IMR-90 (cell line): ENCODE measurements around the gene CXCL16. TPM values are rescaled to one million over a fixed set of nuclear protein-coding genes. Genes with fewer than 3 reads are reported as not detected.

ENCODE experiments used
- ATAC-seq: fragments of 200-7000 bp; cut with Tn5 transposase; 2 replicates; pipeline ENCODE4 v1.9.1; 2020; ENCODE audit warnings: low read depth, mild to moderate bottlenecking, moderate library complexity
- BruUV-seq: library from RNA; stranded (reverse); fragments of 400-500 nt; replicated peaks from 2 replicates; lab custom pipeline; 2021; lab: Mats Ljungman, UMichigan
- CTCF ChIA-PET: fragments of 300-600 bp; formaldehyde crosslinking; extraction: SDS; loops from one replicate; lab custom pipeline; 2021; ENCODE audit warnings: antibody characterized with exemption; lab: Yijun Ruan, JAX
- POLR2A ChIA-PET: fragments of 300-600 bp; sonication (Branson Sonifier 250); formaldehyde crosslinking; loops from one replicate; lab custom pipeline; 2022; ENCODE audit warnings: antibody characterized with exemption; ENCODE audit not compliant: unreplicated experiment; lab: Charles Lee
- DNase-seq: peaks from one replicate; pipeline ENCODE4 v3.0.0; 2013
- H2AFZ ChIP-seq: replicated peaks from 2 replicates; pipeline ENCODE3; 2013; ENCODE audit warnings: low read length, mild to moderate bottlenecking; ENCODE audit not compliant: poor library complexity
- H2AK5ac ChIP-seq: 2 replicates; pipeline ENCODE4 v1.6.1; 2013; ENCODE audit warnings: low read depth, low read length, inconsistent platforms
- H2AK9ac ChIP-seq: replicated peaks from 2 replicates; pipeline ENCODE3; 2013; ENCODE audit warnings: mild to moderate bottlenecking, low read depth, low read length, moderate library complexity; ENCODE audit not compliant: poor library complexity
- H2BK120ac ChIP-seq: 2 replicates; pipeline ENCODE4 v1.6.1; 2013; ENCODE audit warnings: low read depth, low read length, inconsistent platforms
- H2BK15ac ChIP-seq: 3 replicates; pipeline ENCODE4 v1.6.1; 2013; ENCODE audit warnings: low read depth, low read length, inconsistent platforms
- H2BK20ac ChIP-seq: 2 replicates; pipeline ENCODE4 v1.6.1; 2013; ENCODE audit warnings: low read depth, mild to moderate bottlenecking, inconsistent platforms, low read length, moderate library complexity
- H2BK5ac ChIP-seq: 2 replicates; pipeline ENCODE4 v1.6.1; 2013; ENCODE audit warnings: mild to moderate bottlenecking, low read depth, low read length, inconsistent platforms; ENCODE audit not compliant: poor library complexity, severe bottlenecking
- H3K14ac ChIP-seq: replicated peaks from 2 replicates; pipeline ENCODE4 v1.6.1; 2013; ENCODE audit warnings: low read depth, low read length, inconsistent platforms
- H3K18ac ChIP-seq: 2 replicates; pipeline ENCODE4 v1.6.1; 2013; ENCODE audit warnings: low read depth, low read length, control low read depth
- H3K23ac ChIP-seq: 2 replicates; pipeline ENCODE4 v1.6.1; 2013; ENCODE audit warnings: low read depth, low read length, inconsistent platforms
- H3K27ac ChIP-seq: 2 replicates; pipeline ENCODE4 v1.5.1; 2013; ENCODE audit warnings: mild to moderate bottlenecking, control low read depth, low read length; ENCODE audit not compliant: insufficient read depth
- H3K27me3 ChIP-seq: 2 replicates; pipeline ENCODE4 v1.6.1; 2013; ENCODE audit warnings: low read length; ENCODE audit not compliant: control insufficient read depth, insufficient read depth
- H3K36me3 ChIP-seq: 2 replicates; pipeline ENCODE4 v1.6.1; 2013; ENCODE audit warnings: low read length, mixed read lengths; ENCODE audit not compliant: control insufficient read depth, insufficient read depth
- H3K4ac ChIP-seq: 2 replicates; pipeline ENCODE4 v1.6.1; 2013; ENCODE audit warnings: low read depth, low read length, inconsistent platforms
- H3K4me1 ChIP-seq: 2 replicates; pipeline ENCODE4 v1.6.1; 2013; ENCODE audit warnings: low read length, mixed read lengths; ENCODE audit not compliant: control insufficient read depth, insufficient read depth
- H3K4me2 ChIP-seq: 2 replicates; pipeline ENCODE4 v1.6.1; 2013; ENCODE audit warnings: low read depth, mild to moderate bottlenecking, control low read depth, low read length, moderate library complexity
- H3K4me3 ChIP-seq: 2 replicates; pipeline ENCODE4 v1.5.1; 2013; ENCODE audit warnings: low read depth, mild to moderate bottlenecking, control low read depth, low read length, moderate library complexity; ENCODE audit not compliant: insufficient read depth
- H3K56ac ChIP-seq: 2 replicates; pipeline ENCODE4 v1.6.1; 2013; ENCODE audit warnings: low read length, inconsistent platforms; ENCODE audit not compliant: insufficient read depth; ENCODE audit errors: extremely low read depth
- H3K79me1 ChIP-seq, 2 experiments: 2 replicates each; pipeline ENCODE4 v1.6.1; 2013; ENCODE audit warnings: low read length in 2 of 2, inconsistent platforms in 1 of 2, low read depth in 1 of 2
- H3K9ac ChIP-seq: 2 replicates; pipeline ENCODE4 v1.6.1; 2013; ENCODE audit warnings: low read depth, low read length, control low read depth
- H3K9me1 ChIP-seq: 2 replicates; pipeline ENCODE4 v1.6.1; 2013; ENCODE audit warnings: low read length, inconsistent platforms; ENCODE audit not compliant: insufficient read depth
- H3K9me3 ChIP-seq: 2 replicates; pipeline ENCODE4 v1.6.1; 2013; ENCODE audit warnings: low read length; ENCODE audit not compliant: control insufficient read depth, insufficient read depth
- H4K20me1 ChIP-seq: 2 replicates; pipeline ENCODE4 v1.6.1; 2013; ENCODE audit warnings: low read length, inconsistent platforms; ENCODE audit not compliant: insufficient read depth
- H4K5ac ChIP-seq: 2 replicates; pipeline ENCODE4 v1.6.1; 2013; ENCODE audit warnings: mild to moderate bottlenecking, low read depth, low read length, control low read depth
- H4K8ac ChIP-seq, 2 experiments: 2 replicates each; pipeline ENCODE4 v1.6.1; 2013; ENCODE audit warnings: low read depth in 2 of 2, low read length in 2 of 2, control low read depth in 1 of 2, inconsistent platforms in 1 of 2
- H4K91ac ChIP-seq: 2 replicates; pipeline ENCODE4 v1.6.1; 2013; ENCODE audit warnings: low read depth, low read length, inconsistent platforms; ENCODE audit not compliant: insufficient read depth
- BHLHE40 ChIP-seq: fragments of 150-350 bp; IDR thresholded peaks from 2 replicates; pipeline ENCODE4 v1.6.1; 2016; ENCODE audit warnings: mild to moderate bottlenecking, low read depth, low read length
- CEBPB ChIP-seq: IDR thresholded peaks from 2 replicates; pipeline ENCODE4 v1.6.1; 2012; ENCODE audit warnings: low read depth, low read length, improper control_type of control experiment
- CHD1 ChIP-seq: IDR thresholded peaks from 2 replicates; pipeline ENCODE4 v1.6.1; 2012; ENCODE audit warnings: low read depth, low read length, improper control_type of control experiment
- FOS ChIP-seq: fragments of 150-350 bp; IDR thresholded peaks from 2 replicates; pipeline ENCODE4 v1.6.1; 2016; ENCODE audit warnings: low read depth, low read length
- MAFK ChIP-seq: IDR thresholded peaks from 2 replicates; pipeline ENCODE4 v1.6.1; 2012; ENCODE audit warnings: low read depth, low read length, improper control_type of control experiment
- NFE2L2 ChIP-seq: fragments of 150-350 bp; IDR thresholded peaks from 2 replicates; pipeline ENCODE4 v1.6.1; 2016; ENCODE audit warnings: low read depth, mild to moderate bottlenecking, low read length
- RAD21 ChIP-seq: IDR thresholded peaks from 2 replicates; pipeline ENCODE4 v1.6.1; 2012; ENCODE audit warnings: low read length, improper control_type of control experiment
- RCOR1 ChIP-seq: IDR thresholded peaks from 2 replicates; pipeline ENCODE4 v1.6.1; 2012; ENCODE audit warnings: mild to moderate bottlenecking, low read length, improper control_type of control experiment; ENCODE audit not compliant: insufficient replicate concordance
- RFX5 ChIP-seq: IDR thresholded peaks from 2 replicates; pipeline ENCODE4 v1.8.0; 2012; ENCODE audit warnings: low read depth, mild to moderate bottlenecking, low read length, moderate library complexity
- SMC3 ChIP-seq: fragments of 150-350 bp; IDR thresholded peaks from 2 replicates; pipeline ENCODE4 v1.6.1; 2016; ENCODE audit warnings: low read depth, mild to moderate bottlenecking, antibody characterized with exemption, low read length, moderate library complexity
- WGBS, 2 experiments: methylation state at CpG; one replicate each; pipeline versions ENCODE4 v1.1.5 to v1.1.7; 2013; ENCODE audit warnings: missing lambda C conversion rate in 2 of 2; ENCODE audit not compliant: insufficient read length in 1 of 2; ENCODE audit errors: extremely low coverage in 2 of 2; 5-methylcytosine and 5-hydroxymethylcytosine counted together
- dilution Hi-C: fragments of 300-500 bp; cut with HindIII; formaldehyde crosslinking; loops from one replicate; pipeline ENCODE4 v1.14.3; 2018; ENCODE audit warnings: low sequenced_read_pairs; ENCODE audit not compliant: unreplicated experiment
- in situ Hi-C: fragments of 300-500 bp; cut with MboI; formaldehyde crosslinking; loops from 3 replicates; pipeline ENCODE4 v1.14.3; 2019; ENCODE audit warnings: low sequenced_read_pairs, inconsistent platforms, mixed read lengths
- intact Hi-C: fragments of 100-400 bp; cut with micrococcal nuclease; formaldehyde crosslinking; loops from 2 replicates; pipeline ENCODE4 v1.10.0; 2022
- polyA plus RNA-seq, 3 experiments: library from polyadenylated mRNA; depleted of rRNA; stranded (reverse); fragments of >200 nt; gene quantifications; 2 replicates each; pipeline ENCODE4 v1.2.3, GENCODE V29; 2012; ENCODE audit warnings: low replicate concordance in 1 of 3
- total RNA-seq: library from RNA; depleted of rRNA; stranded (reverse); fragments of >200 nt; gene quantifications from 2 replicates; pipeline ENCODE4 v1.2.3, GENCODE V29; 2012

The CXCL16 gene
- total and polyA plus RNA-seq, 2 of the 4 experiments (the other 2 are of a cell fraction): 0.36 to 1.6 TPM

DNA sequence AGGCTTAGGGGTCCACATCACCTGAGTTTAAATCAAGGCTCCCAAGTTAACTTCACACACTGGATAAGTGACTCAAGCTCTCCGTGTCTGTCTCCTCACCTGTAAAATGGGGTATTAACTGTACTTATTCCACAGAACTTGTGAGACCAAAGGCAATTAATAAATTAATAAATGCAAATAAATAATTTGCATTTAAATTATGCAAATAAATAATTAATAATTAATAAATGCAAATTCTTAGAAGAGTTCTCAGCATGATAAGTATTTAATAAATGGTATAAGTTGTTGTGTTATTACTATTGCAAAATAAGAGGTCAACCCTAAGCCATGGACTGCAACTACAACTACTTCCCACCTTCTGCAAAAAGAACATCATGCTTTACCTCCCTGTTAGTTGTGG is 13.7 kb upstream of the CXCL16 start:
- Histone ChIP-seq H3K27ac (no peak overlapping the region), H3K9me1 (no peaks in the 10 kb centered on the region), H3K56ac (no peak overlapping the region), H3K4ac (no peak overlapping the region), H3K23ac (no peak overlapping the region), H4K5ac (no peak overlapping the region), H3K14ac (no peak overlapping the region), H4K20me1 (no peaks in the 10 kb centered on the region), H2BK20ac (no peak overlapping the region), H2BK15ac (no peak overlapping the region), H3K27me3 (peaks cover 41% of the 10 kb centered on the region), H2AK9ac (no peak overlapping the region), H4K8ac (no peak overlapping the region), H3K79me1 (no peaks in the 10 kb centered on the region), H3K9ac (no peak overlapping the region), H2BK120ac (no peak overlapping the region), H2AK5ac (no peak overlapping the region), H2AFZ (no peak overlapping the region), H3K4me3 (no peak overlapping the region), H2BK5ac (no peak overlapping the region), H3K18ac (no peak overlapping the region), H3K4me2 (no peak overlapping the region), H3K9me3 (no peaks in the 10 kb centered on the region), H3K4me1 (no peaks in the 10 kb centered on the region), H4K91ac (no peak overlapping the region), H3K36me3 (no peaks in the 10 kb centered on the region)
- intact Hi-C loops (no loop called here), dilution Hi-C loops (no loop called here), in situ Hi-C loops (no loop called here)
- ATAC-seq: no peak
- no CpG with 5 or more reads among the region's 1 CpG for WGBS, 2 experiments
- DNase-seq: no peak
- TF ChIP-seq RFX5 (no peak), CHD1 (no peak), CEBPB (no peak), RAD21 (no peak), BHLHE40 (no peak), RCOR1 (no peak), MAFK (no peak), FOS (no peak), NFE2L2 (no peak), SMC3 (no peak)
- no TSS peak for BruUV-seq
- ChIA-PET POLR2A (no interaction called here), CTCF (interaction anchor here (0.8 kb wide), 1 partner anchor 43 kb away, joined by 3 read pairs; the partner anchor contains the start of gene ARRB2)
